HG03521 (cell line): ENCODE results near the gene PPP1R13B.

Experiments
- ATAC-seq: cut with Tn5 transposase; IDR thresholded peaks from one replicate; pipeline ENCODE4 v1.9.1; 2021; ENCODE audit warnings: mild to moderate bottlenecking, moderate library complexity; ENCODE audit not compliant: unreplicated experiment

PPP1R13B gene

DNA sequence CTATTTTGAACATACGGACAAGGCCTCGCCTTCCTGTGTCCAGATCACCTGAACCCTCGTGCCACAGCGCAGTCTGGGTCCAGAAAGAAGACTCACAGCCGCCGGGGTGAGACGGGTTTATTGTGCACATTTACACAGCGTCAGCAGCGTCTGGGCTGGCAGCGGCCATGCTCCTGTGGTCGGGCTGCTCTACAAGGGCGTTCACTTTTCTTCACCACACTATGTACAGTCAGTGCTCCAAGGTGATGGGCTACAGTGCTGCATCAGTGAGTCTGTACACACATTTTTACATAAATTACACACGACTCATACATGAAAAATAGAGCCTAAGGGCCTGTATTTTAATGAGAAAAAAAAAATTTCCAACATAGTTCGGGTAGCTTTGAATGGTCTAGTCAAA, 113.7 kb downstream of the PPP1R13B start:
- ATAC-seq, result no peak

DNA sequence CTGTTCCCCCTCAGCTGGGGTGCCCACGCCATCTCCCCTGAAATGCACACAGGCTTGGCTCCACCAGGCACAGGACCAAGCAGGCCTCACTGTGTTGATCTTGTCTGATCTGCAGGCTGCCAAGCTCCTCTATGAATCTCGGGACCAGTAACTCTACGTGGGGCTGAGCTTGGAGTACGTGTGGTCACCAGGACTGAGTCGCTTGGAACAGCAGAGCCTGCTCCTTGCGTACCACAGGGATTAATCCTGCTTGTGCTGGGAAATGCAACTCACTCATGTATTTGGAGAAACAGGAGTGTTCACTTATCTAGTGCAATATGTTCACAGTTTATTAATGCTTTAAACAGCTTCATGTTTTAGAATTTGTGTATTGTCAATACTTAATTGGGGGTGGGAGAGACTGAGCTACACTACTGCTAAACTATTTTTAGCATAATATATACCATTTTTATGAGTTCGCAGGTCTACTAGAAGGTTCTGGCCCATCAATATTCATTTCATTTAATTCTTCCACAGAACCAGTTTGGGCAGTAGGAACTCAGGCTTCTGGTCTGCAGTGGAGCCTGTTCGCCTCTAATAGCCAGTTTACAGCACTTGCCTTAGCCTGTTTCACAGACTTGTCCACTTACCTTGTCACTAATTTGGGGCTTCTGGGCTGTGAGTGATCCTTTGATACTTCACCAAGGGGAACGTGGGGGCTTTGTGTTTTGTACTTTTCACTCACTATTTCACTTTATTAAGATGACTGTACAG, 114.3 kb downstream of the PPP1R13B start:
- ATAC-seq, result no peak

DNA sequence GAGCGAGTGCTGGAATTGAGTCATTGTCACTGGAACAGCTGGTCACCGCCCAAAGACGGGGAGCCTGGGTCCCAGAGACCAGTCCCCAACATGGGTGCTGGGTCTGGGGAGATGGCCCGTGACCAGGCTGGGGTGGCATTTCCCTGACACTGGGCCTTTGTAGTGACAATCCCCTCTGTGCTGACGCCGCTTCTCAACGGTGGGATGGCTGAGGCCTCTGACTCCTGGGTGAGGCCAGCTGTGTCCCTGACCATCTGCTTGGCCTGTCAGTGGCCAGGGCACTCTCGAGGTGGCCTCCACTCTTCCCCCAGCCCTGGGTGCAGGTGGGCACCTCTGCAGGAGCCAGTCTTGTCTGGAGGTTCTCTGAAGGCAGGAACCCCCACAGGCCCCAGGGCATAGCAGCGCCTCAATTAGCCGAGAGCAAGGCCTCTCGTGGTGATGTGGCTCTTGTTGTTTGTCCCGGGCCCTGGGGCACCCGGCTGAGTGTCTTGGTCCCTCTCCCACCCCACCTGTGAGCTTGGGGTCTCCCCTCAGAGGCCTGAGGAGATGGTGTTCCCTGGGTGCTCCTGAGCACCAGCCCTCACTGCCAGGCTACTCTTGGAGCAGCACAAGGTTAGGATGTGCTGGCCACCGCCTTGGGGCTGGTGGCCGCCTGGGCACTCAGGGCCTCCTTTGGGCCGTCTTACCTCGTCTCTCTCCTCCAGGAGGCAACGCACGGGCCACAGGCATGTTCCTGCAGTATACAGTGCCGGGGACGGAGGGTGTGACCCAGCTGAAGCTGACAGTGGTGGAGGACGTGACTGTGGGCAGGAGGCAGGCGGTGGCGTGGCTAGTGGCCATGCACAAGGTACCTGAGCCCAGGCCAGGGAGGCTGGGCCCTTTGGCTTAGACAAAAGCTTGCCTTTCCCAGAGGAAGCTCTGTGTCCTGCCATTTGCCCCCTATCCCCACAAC, 115.2 kb downstream of the PPP1R13B start:
- no peak for ATAC-seq

DNA sequence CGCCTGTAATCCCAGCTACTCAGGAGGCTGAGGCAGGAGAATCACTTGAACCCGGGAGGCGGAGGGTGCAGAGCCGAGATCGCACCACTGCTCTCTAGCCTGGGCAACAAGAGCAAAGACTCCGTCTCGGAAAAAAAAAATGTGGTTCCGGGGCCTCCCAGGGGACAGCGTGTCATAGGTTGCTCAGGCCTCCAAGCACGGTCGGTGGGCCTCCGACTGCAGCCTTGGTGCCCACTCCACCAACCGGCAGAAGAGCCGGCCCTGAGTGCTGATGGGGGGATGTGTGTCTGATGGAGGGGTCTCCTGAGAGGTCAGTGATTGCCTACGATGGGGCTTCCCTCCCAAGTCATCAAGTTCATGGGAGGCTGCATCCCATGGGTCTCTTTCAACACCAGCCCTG, 115.9 kb downstream of the PPP1R13B start:
- no peak for ATAC-seq

DNA sequence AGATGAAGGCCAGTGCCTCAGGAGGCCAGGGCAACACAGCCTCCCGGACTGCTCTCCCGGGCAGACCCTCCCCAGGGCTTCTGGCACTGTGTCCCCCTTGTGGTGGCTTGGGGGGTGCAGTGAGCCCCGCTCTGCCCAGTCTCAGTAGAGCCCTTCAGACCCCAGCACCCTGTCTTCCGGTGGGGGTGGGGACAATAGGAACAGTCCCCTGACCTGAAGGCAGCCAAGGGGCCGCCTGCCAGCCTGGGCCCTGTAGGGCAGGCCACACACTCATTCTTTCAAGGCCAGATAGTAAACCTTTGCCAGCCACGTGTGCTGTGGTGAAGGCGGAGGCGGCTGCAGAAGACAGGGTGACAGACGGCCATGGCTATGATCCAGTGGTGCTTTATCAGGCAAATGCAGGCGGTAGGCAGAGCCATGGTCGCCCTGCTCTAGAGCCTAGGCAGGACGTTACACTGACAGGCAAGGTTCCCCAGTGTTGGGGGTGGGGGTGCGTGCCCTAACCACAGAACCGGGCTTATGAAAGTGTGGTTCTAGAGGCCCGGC, 116.8 kb downstream of the PPP1R13B start:
- no peak for ATAC-seq

DNA sequence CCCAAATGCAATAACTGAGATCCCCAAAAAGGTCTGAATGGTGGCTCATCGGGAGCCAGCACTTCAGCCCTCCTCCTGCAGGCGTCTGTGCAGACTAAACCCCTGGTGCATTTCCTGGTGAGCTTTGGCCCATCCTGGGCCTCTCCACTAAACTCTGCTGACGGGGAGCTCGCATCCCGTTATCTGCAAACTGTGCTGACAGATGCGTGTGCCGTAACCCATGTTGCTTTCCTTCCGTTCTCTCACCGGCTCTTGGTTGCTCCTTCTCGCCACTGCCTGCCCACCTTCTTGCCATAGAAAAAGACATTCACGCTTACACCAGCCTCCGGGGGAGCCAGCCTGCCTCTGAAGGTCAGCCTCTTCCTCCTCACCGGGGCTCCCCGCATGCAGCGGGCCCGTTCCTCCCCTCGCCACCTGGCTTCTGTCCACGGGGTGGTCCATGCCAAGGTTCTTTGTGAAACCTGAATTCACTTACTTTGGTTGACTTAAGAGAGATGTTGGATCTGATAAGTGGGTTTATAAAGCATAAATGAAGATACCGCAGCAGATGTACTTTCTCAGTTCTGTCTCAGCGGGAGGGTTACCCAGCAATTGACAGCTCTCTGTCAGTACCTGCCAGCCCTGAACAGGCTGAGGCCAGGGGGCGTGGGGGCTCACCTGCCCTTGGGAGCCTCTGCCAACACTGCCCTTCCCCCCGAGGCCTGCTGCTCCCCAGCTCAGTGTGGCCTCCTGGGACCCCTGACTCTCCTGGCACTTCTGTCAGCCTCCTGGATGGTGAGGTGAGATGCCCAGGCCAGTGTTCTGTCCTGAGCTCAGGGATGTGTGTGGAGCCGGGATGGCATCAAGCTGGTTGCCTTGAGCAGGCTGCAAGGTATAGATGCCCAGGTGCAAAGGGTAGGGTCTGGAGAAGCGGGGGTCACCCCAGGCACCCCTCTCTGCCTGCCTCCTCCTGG, 117.6 kb downstream of the PPP1R13B start:
- no peak for ATAC-seq

DNA sequence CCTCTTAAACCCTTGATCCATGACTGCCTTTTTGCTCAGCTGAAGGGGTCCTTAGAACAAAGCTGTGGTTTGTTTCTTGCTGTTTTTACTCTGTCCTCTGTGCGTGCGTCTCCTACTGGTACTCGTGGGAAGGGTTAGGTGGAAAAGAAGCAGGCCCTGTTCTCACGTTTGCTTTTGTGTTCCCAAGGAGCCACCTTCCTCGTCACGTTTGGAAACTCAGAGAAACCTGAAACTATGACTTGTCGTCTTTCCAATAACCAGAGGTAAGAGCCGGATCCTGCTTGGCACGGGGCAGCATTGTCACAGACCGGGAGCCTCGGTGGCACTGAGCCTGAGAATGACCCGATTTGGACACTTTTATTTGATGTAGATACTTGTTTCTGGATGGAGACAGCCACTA, 118.7 kb downstream of the PPP1R13B start:
- no peak for ATAC-seq

DNA sequence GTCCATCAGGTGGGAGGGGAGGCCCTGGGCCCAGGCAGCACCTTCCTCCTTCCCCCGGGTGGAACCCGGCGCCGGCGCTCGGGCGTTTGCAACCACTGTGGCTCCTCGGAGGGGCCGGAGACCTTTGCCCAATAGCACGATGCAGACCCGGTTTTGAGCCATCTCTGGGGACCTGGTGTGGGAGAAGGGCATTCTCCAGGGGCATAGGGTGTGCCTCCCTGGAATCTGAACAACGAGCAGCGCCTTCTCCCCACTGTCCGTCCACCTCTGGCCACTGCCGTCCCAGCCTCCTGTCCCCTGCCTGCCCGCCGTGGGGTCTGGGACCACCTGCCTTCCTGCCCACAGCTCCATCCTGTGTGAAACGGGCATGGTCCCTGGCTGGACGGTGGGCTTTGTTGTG, 119.2 kb downstream of the PPP1R13B start:
- ATAC-seq, result no peak

DNA sequence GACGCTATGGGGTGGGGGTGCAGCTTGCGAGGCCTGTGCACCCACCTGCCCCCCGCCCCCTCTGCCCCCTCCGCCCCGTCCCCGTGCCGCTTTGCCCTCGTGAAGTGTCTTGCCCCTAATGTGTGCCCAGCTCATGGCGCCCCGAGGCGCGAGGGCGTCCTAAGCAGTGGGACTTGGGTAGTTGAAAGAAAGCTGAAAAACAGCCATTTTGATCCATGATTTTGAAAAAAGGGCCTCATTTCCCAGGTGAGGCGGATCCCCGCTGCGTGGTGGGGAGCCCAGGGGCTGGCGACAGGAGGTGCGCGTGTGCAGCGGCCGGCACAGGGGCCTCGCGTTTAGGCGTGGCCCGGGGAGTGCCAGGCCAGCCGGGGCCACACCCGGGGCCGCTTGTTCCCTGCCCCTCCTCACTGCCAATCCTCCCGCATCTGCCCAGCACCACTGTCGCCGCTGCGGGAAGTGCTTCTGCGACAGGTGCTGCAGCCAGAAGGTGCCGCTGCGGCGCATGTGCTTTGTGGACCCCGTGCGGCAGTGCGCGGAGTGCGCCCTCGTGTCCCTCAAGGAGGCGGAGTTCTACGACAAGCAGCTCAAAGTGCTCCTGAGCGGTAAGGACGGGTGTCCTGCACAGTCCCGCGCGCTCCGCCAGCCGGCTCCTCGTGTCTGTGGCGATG, 119.9 kb downstream of the PPP1R13B start:
- ATAC-seq, result no peak

DNA sequence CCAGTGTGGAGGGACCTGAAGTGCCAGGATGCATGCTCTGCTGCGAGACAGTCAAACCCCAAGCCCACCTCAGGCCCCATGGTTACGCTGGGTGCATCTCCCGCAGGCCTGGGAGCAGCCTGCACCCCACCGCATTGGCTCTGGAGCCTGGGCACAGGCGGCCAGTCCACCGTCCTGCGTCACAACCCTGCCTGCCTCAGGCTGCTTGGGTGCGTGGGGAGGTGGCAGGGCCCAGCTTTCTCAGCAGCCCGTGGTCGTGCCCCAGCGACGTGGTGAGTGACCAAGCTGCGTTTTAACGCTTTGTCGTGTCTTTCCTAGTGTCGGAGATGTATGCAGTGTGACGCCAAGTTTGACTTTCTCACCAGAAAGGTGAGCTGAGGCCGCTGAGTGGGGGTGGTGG, 120.9 kb downstream of the PPP1R13B start:
- no peak for ATAC-seq

DNA sequence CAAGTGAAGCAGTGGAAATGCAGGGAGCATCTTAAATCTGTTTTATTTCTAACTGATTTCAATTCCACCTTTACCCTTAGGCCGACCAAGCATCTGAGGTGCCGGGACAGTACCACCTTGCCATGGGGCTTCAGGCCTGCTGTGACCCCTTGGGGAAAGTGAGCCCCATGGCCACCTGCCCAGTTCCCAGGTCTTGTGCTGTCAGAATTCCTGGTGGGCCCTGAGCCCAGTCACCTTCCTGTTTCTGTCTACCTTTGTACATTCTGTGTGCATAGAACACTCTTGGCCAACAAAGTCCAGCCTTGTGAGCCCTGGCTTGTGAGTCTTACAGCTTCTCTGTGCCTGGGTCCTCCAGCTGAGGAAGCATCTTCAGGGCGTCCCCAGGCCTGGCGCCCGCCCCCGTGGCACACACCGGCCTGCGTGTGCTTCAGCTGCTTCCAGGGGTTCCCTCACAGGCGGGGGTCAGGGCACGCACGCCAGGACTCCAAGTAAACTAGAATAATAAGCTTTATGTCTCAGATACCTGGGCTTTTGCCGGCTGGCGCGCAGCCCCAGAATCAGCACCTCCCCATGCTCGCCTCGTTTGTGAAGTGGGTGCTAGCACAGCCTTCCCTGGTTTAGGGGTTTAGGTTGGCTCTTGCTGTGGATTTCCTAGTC, 121.5 kb downstream of the PPP1R13B start:
- no peak for ATAC-seq

DNA sequence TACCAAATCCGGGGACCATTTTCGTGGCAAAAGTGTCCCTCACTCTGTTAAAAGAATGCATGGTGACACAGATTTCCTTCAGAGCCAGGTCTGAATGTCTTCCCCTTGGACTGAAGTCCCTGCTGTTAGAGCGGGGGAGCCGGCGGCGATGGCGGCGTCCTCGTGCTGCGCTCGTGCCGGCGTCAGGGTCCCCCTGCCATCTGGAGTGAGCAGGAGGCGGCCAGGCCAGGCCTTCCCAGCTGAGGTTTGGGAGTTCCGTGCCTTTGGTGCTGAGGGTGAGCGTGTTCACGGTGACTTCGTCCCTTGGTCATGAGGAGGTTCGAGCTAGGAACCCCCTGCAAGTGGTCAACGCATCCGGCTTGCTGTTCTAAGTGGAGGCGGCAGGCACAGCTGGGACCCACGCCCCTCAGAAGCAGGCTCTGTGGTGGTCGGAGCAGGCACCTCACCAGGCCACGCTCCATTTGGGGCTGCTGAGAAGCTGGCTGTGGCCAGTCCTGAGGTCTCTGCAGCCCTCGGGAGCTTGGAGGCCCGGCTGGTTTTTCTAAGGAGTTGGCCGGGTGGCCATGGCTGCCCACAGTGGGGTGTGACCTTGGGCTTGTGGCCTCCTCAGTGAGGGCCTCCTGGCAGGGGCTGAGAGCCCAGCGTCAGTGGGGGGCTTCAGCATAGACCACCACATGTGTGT, 122.2 kb downstream of the PPP1R13B start:
- no peak for ATAC-seq

DNA sequence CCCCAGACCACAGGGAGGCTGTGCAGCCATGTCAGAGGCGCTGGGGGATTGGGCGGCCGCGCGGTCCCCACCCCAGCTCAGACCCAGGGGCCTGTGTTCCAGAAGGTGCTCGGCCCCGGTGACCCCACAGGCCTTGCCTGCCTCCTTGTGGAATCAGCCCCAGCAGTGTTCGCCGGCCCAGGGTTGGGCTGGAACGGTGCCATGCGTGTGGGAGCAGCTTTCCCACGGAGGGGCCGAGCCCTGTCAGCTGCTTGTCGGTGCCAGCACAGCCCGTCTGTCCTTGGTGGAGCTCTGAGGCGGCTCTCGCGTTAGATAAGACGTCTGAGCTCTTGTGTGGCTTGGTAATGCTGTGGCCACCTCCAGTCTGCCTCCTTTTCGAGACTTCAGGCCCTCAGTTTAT, 123.3 kb downstream of the PPP1R13B start:
- ATAC-seq, result no peak

DNA sequence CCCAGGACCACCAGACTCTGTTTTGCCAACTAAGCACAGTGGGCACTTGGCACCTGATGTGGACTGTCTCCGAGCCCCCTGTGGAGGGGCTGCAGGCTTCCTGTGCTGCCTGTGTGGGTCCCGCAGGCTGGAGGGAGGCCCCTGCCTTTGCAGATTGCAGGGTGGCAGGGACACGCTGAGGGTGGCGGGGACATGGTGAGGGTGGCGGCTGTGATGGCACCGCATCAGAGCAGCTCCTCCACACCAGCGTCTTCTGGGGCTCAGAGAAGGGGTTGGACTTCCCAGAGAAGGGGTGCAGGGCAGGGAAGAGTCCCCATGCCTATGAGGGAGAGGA, 123.7 kb downstream of the PPP1R13B start:
- ATAC-seq, result no peak

DNA sequence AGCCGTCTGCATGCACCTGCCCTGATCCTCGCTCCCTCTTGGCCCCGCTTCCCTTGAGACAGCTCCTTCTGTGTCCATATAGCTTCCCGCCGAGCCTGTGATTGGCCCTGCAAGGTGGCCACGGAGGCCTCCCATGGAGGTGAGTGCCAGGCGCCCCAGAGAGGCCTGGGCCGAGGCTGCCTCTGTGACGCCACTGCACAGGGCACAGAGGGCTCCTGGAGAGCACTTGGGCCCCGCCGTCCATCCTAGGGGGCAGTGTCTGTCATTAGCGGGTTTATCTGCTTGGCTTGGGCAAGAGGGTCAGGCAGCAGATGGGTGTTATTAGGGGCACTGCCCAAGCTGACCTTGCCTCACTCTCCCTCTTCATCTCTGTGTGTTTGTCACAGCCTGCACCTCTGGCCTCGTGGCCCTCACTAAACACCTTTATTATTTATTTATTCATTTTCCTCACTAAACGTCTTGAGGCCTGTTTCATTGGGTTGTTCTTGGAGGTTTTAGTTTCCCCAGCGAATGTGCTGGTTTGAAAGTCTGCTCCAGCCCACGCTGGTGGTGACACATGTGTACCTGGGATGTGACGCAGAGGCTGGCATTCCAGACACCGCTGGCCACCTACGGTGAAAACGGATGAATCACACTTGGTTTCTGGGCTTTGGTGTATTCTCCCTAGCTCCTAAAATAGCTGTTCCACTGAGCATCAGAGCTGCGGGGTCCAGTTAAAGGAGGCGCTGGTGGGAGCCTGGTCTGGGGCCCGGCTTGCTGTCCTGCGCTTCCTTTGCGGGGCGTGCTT, 125.8 kb downstream of the PPP1R13B start:
- ATAC-seq, result no peak

DNA sequence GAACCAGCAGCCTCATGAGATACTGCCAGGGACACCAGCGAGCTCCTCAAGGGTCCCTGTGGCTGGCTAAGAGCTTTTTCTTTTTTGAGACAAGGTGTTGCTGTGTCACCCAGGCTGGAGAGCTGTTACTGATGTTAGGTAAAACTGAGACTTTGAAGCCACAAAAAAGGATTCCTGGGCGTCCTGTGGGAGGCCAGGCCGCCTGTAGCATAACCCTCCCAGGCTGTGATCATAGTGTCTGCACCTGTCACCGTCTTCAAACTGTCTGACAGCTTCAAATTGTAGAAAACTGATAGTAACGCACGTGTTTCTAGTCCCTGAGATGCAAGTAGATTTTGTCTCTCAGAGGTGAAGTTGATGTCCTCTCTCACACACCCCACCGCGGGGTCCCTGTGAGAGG, 127.6 kb downstream of the PPP1R13B start:
- no peak for ATAC-seq

DNA sequence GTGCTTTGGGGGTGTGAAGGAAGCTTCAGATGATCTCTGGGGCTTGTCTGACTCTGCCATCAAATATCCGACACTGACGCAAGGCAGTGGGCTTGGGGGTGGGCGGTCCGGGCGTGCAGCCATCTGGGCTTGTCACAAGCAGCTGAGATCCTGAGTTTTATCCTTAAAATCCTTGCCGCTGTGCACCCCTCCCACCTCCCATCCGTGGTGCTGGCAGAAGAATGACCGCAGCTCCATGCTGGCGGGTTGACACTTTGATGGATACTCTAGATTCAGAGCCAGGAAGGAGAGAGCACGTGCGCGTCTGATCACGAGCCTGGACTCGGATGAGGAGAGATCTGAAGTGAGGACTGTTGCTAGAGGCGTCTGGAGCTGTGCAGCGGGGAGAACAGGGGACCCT, 128.8 kb downstream of the PPP1R13B start:
- no peak for ATAC-seq

DNA sequence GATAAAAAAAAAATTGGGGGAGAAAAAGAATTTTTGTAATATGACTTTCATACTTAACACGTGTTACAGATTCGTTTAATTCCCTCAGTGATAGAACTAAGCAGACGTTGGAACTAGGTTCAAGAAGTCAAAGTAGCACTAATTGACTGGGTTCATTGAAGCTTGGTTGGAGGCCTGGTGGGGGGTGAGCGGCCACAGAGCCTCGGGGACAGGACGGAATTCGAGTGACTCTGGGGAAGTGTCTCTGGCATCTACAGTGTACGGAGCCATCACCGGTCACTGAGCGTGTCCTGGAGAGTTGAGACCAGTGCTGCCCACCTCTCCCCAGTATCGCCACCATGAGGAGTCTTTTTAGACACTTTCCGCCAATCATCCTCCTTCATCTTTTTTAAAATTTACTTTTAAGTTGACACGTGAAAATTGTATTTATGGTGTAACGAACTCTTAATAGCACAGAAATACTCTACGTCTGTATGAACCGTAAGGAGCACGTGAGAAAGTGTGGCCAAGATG, 130.4 kb downstream of the PPP1R13B start:
- no peak for ATAC-seq
